ENCODE results near the gene TLE3.

- TF ChIP-seq POLR2AphosphoS5 (IDR thresholded peaks at IDR 0.05) (no peak), CTCF (IDR thresholded peaks at IDR 0.05) (no peak), POLR2A (IDR thresholded peaks at IDR 0.05) (no peak)
Observed at GRCh38 chr15:70084461-70084860, 13.3 kb downstream of the TLE3 start.
